Measurements from ENCODE around the gene PTPRD. TPM values are rescaled to one million over a fixed set of nuclear protein-coding genes. Genes with fewer than 3 reads are reported as not detected.

PTPRD gene
- total RNA-seq, 4 donors from 2014 or later = 85.8 to 169 (median 135) TPM

DNA sequence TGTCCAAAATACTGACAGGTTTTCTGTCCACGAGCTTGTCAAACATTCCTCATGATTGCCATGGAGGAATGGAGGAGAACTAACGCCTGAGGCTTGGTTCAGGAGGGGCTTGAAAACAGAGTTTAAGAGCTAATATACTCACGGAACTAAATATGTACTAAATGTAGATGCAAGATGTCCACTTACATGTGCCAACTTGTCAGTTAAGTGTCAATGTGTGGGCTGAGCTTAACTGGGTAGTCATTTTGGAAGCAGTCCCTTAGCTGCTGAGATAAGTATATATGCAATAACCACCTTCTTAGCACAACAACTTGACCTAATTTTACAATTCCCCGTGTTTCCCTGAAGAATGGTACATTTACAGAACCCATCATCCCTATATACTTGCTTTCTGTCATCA is 176.0 kb downstream of the PTPRD start:
- no peaks in the 10 kb centered on the region for H3K9me3 ChIP-seq
- no peaks in the 10 kb centered on the region for H3K36me3 ChIP-seq
- no peak for TF ChIP-seq POLR2A (IDR thresholded peaks at IDR 0.05)
- TF ChIP-seq, protein P1, sequence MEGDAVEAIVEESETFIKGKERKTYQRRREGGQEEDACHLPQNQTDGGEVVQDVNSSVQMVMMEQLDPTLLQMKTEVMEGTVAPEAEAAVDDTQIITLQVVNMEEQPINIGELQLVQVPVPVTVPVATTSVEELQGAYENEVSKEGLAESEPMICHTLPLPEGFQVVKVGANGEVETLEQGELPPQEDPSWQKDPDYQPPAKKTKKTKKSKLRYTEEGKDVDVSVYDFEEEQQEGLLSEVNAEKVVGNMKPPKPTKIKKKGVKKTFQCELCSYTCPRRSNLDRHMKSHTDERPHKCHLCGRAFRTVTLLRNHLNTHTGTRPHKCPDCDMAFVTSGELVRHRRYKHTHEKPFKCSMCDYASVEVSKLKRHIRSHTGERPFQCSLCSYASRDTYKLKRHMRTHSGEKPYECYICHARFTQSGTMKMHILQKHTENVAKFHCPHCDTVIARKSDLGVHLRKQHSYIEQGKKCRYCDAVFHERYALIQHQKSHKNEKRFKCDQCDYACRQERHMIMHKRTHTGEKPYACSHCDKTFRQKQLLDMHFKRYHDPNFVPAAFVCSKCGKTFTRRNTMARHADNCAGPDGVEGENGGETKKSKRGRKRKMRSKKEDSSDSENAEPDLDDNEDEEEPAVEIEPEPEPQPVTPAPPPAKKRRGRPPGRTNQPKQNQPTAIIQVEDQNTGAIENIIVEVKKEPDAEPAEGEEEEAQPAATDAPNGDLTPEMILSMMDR (IDR thresholded peaks at IDR 0.05) = no peak
- no peak overlapping the region for H3K27ac ChIP-seq
- H3K4me3 ChIP-seq = no peak overlapping the region
- H3K27me3 ChIP-seq = no peaks in the 10 kb centered on the region
- no peak for DNase-seq
- H3K4me1 ChIP-seq = no peaks in the 10 kb centered on the region

DNA sequence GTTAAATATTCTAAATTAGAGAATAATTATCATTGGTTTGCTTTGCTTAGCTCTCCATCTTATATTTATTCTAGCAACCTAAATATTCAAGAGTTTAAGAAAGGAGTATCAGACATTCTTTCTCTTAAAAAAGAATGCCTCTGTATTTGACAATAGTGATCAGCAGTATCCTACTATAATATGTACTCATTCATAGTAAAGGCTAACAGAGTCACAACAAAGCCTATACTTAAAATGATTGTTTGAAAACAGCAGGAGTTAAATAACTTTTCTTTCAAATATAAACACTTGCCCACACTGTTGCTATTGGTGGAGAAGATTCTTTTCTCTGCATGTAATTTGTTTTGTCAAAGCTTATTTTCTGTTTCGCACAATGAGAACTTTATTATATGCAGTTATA is 178.4 kb downstream of the PTPRD start:
- H3K9me3 ChIP-seq = no peaks in the 10 kb centered on the region
- H3K27me3 ChIP-seq = no peaks in the 10 kb centered on the region
- H3K4me1 ChIP-seq = no peaks in the 10 kb centered on the region
- no peak for TF ChIP-seq POLR2A (IDR thresholded peaks at IDR 0.05)
- TF ChIP-seq, protein P1 (IDR thresholded peaks at IDR 0.05) = no peak
- H3K27ac ChIP-seq = no peak overlapping the region
- H3K36me3 ChIP-seq = no peaks in the 10 kb centered on the region
- no peak overlapping the region for H3K4me3 ChIP-seq
- no peak for DNase-seq

GRCh38 chr9:10411272-10411671 is 201.5 kb downstream of the PTPRD start:
- H3K4me3 ChIP-seq = no peak overlapping the region
- DNase-seq = no peak
- H3K27me3 ChIP-seq = no peaks in the 10 kb centered on the region
- H3K9me3 ChIP-seq = no peaks in the 10 kb centered on the region
- H3K27ac ChIP-seq = no peak overlapping the region
- H3K36me3 ChIP-seq = no peaks in the 10 kb centered on the region
- H3K4me1 ChIP-seq = no peaks in the 10 kb centered on the region
- no peak for TF ChIP-seq POLR2A (IDR thresholded peaks at IDR 0.05)

DNA sequence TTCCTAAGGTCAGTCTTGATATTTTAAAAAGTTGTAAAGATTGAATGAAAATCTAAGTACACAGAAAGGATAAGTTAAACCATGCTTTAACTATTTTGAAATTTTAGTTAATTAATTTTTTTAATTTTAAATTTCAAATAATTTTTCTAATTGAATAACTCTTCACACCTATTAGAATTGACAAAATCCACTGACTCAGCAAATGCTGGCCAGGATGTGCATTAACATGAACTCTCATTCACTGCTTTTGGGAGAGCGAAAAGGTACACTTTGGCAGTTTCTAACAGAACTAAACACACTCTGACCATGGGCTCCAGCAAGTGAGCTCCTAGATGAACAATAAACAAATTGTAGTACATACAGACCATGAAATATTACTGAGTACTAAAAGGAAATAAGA is 209.5 kb downstream of the PTPRD start:
- H3K27ac ChIP-seq = no peak overlapping the region
- H3K27me3 ChIP-seq = no peaks in the 10 kb centered on the region
- no peak for DNase-seq
- H3K9me3 ChIP-seq = peaks cover 0 to 5% (median 0%) of the 10 kb centered on the region in 4 donors
- no peak overlapping the region for H3K4me3 ChIP-seq
- no peaks in the 10 kb centered on the region for H3K36me3 ChIP-seq
- H3K4me1 ChIP-seq = no peaks in the 10 kb centered on the region
- no peak for TF ChIP-seq POLR2A (IDR thresholded peaks at IDR 0.05)
- TF ChIP-seq, protein P1 (IDR thresholded peaks at IDR 0.05) = no peak

GRCh38 chr9:10396615-10397014 is 216.2 kb downstream of the PTPRD start:
- Histone ChIP-seq H3K36me3 (no peaks in the 10 kb centered on the region), H3K27ac (no peak overlapping the region), H3K4me1 (no peaks in the 10 kb centered on the region), H3K9me3 (no peaks in the 10 kb centered on the region), H3K27me3 (no peaks in the 10 kb centered on the region), H3K4me3 (no peak overlapping the region)
- TF ChIP-seq POLR2A (IDR thresholded peaks at IDR 0.05) = no peak
- TF ChIP-seq, protein P1 (IDR thresholded peaks at IDR 0.05) = no peak
- DNase-seq = no peak

GRCh38 chr9:10387282-10387681 is 225.5 kb downstream of the PTPRD start:
- TF ChIP-seq POLR2A (IDR thresholded peaks at IDR 0.05) = no peak
- TF ChIP-seq, protein P1 (IDR thresholded peaks at IDR 0.05) = no peak
- no peaks in the 10 kb centered on the region for H3K27me3 ChIP-seq

More at GRCh38 chr9:10387282-10387681, 225.5 kb downstream of the PTPRD start:
- Histone ChIP-seq H3K4me1 (no peaks in the 10 kb centered on the region), H3K4me3 (no peak overlapping the region), H3K36me3 (no peaks in the 10 kb centered on the region), H3K9me3 (no peaks in the 10 kb centered on the region), H3K27ac (no peak overlapping the region)
- DNase-seq = no peak

Measured in Peyer's patch (tissue), 4 donors.